ENCODE data around the gene UBAC2. TPM values are rescaled to one million over a fixed set of nuclear protein-coding genes. Genes with fewer than 3 reads are reported as not detected.

The UBAC2 gene
- polyA plus RNA-seq, 3 donors: 59.6 to 113 (median 96.7) TPM

- peak overlapping the region in 1 of 2 donors; percentile 16 for H3K27ac ChIP-seq (ENCODE audit: low read depth in 1 of 2, low read length in 2 of 2)
Observed at GRCh38 chr13:99329477-99329876, 128.8 kb downstream of the UBAC2 start.

GRCh38 chr13:99330942-99331341 lies 130.3 kb downstream of the UBAC2 start:
- no peak overlapping the region for H3K4me2 ChIP-seq (replicated peaks; ENCODE audit: extremely low read depth, low read length, poor library complexity, severe bottlenecking)
- H3K36me3 Mint-ChIP-seq: peaks cover 46 to 51% of the 10 kb centered on the region in 2 donors
- no peak for TF ChIP-seq CTCF (IDR thresholded peaks at IDR 0.05)
- peaks cover 0 to 1% (median 0%) of the 10 kb centered on the region in 7 donors for H3K9me3 Mint-ChIP-seq
- no peaks in the 10 kb centered on the region for H3K27me3 ChIP-seq (ENCODE audit: control insufficient read depth in 2 of 2, insufficient read depth in 2 of 2, low read length in 2 of 2)
- no peak for DNase-seq
- peaks cover 10 to 26% of the 10 kb centered on the region in 2 donors for H3K4me1 ChIP-seq (ENCODE audit: control insufficient read depth in 1 of 2, insufficient read depth in 2 of 2, low read length in 2 of 2)
- WGBS (ENCODE audit: insufficient coverage): 50% methylated on average over 2 of the region's 6 CpGs
- peak overlapping the region in 2 of 7 donors; percentile 16 to 54 for H3K27ac Mint-ChIP-seq
- H3K4me1 Mint-ChIP-seq: peaks cover 28% of the 10 kb centered on the region
- H3K36me3 ChIP-seq (replicated peaks in 1 of 2; ENCODE audit: control insufficient read depth in 1 of 2, insufficient read depth in 2 of 2, low read length in 2 of 2): peaks cover 16 to 47% of the 10 kb centered on the region in 2 donors
- peaks cover 3% of the 10 kb centered on the region for H3K79me2 ChIP-seq (ENCODE audit: insufficient read depth, low read length)
- H3K4me3 ChIP-seq (replicated peaks in 1 of 3; ENCODE audit: low read depth in 2 of 3, low read length in 3 of 3): no peak overlapping the region
- H3K4me3 Mint-ChIP-seq: no peak overlapping the region
- no peak overlapping the region for H3K27ac ChIP-seq (ENCODE audit: low read depth in 1 of 2, low read length in 2 of 2)
- no peak overlapping the region for H2AFZ ChIP-seq (ENCODE audit: insufficient read depth, low read depth, low read length, poor library complexity, severe bottlenecking)
- no peaks in the 10 kb centered on the region for H3K9me3 ChIP-seq (replicated peaks in 1 of 2; ENCODE audit: control insufficient read depth in 1 of 2, insufficient read depth in 1 of 2, low read length in 2 of 2)
- no peaks in the 10 kb centered on the region for H4K20me1 ChIP-seq (ENCODE audit: insufficient read depth, low read length)
- no peak overlapping the region for H3K9ac ChIP-seq (ENCODE audit: insufficient read depth, low read length, poor library complexity, severe bottlenecking)
- peaks cover 0 to 2% (median 1%) of the 10 kb centered on the region in 3 donors for H3K27me3 Mint-ChIP-seq (ENCODE audit: low read depth in 3 of 3)
- intact Hi-C loops (cut with micrococcal nuclease): no loop called here

More at GRCh38 chr13:99329477-99329876, 128.8 kb downstream of the UBAC2 start:
- Mint-ChIP-seq H3K27ac (peak overlapping the region in 1 of 7 donors; percentile 17), H3K36me3 (peaks cover 49 to 53% of the 10 kb centered on the region in 2 donors), H3K9me3 (peaks cover 0 to 1% (median 0%) of the 10 kb centered on the region in 7 donors), H3K27me3 (ENCODE audit: low read depth in 3 of 3) (peaks cover 1 to 3% (median 3%) of the 10 kb centered on the region in 3 donors), H3K4me3 (no peak overlapping the region), H3K4me1 (peaks cover 23% of the 10 kb centered on the region)
- H3K36me3 ChIP-seq (replicated peaks in 1 of 2; ENCODE audit: control insufficient read depth in 1 of 2, insufficient read depth in 2 of 2, low read length in 2 of 2): peaks cover 16 to 54% of the 10 kb centered on the region in 2 donors
- no peaks in the 10 kb centered on the region for H4K20me1 ChIP-seq (ENCODE audit: insufficient read depth, low read length)
- H3K4me1 ChIP-seq (ENCODE audit: control insufficient read depth in 1 of 2, insufficient read depth in 2 of 2, low read length in 2 of 2): peaks cover 10 to 15% of the 10 kb centered on the region in 2 donors
- intact Hi-C loops (cut with micrococcal nuclease): loop anchor here in 1 of 2 donors (10.0 kb wide), 1 partner anchor 45 kb away; no protein-coding TSS in a partner anchor
- no peak for TF ChIP-seq CTCF (IDR thresholded peaks at IDR 0.05)
- no peak for DNase-seq
- no peak overlapping the region for H3K4me2 ChIP-seq (replicated peaks; ENCODE audit: extremely low read depth, low read length, poor library complexity, severe bottlenecking)
- H3K9me3 ChIP-seq (replicated peaks in 1 of 2; ENCODE audit: control insufficient read depth in 1 of 2, insufficient read depth in 1 of 2, low read length in 2 of 2): no peaks in the 10 kb centered on the region
- no peak overlapping the region for H3K9ac ChIP-seq (ENCODE audit: insufficient read depth, low read length, poor library complexity, severe bottlenecking)
- H2AFZ ChIP-seq (ENCODE audit: insufficient read depth, low read depth, low read length, poor library complexity, severe bottlenecking): no peak overlapping the region
- no peak overlapping the region for H3K4me3 ChIP-seq (replicated peaks in 1 of 3; ENCODE audit: low read depth in 2 of 3, low read length in 3 of 3)
- H3K79me2 ChIP-seq (ENCODE audit: insufficient read depth, low read length): peaks cover 8% of the 10 kb centered on the region
- 100% methylated on average over 1 of the region's 1 CpG for WGBS (ENCODE audit: insufficient coverage)
- no peaks in the 10 kb centered on the region for H3K27me3 ChIP-seq (ENCODE audit: control insufficient read depth in 2 of 2, insufficient read depth in 2 of 2, low read length in 2 of 2)

Data from CD14-positive monocyte (primary cell).